Muscle layer of duodenum (tissue), 2 donors: ENCODE measurements around the gene HHAT.
"Not testable (repeated sequence)": the region's sequence is repeated elsewhere in the genome, so short reads cannot be mapped to it uniquely, and the experiment has no call there.

Experiments used
- H3K27ac ChIP-seq: one replicate; pipeline ENCODE4 v1.7.0; 2013; ENCODE audit warnings: mild to moderate bottlenecking, low read length
- H3K27me3 ChIP-seq: one replicate; pipeline ENCODE4 v1.7.0; 2013; ENCODE audit warnings: low read depth, mild to moderate bottlenecking, control low read depth, low read length
- H3K36me3 ChIP-seq, 2 donors: one replicate each; pipeline ENCODE4 v1.7.0; 2013; ENCODE audit warnings: low read length in 2 of 2, control low read depth in 1 of 2, mild to moderate bottlenecking in 1 of 2; ENCODE audit not compliant: insufficient read depth in 2 of 2, control insufficient read depth in 1 of 2
- H3K4me1 ChIP-seq, 2 donors: one replicate each; pipeline ENCODE4 v1.7.0; 2013; ENCODE audit warnings: low read length in 2 of 2, mild to moderate bottlenecking in 2 of 2, control low read depth in 1 of 2, moderate library complexity in 1 of 2; ENCODE audit not compliant: insufficient read depth in 2 of 2, control insufficient read depth in 1 of 2
- H3K4me3 ChIP-seq, 2 donors: one replicate each; pipeline ENCODE4 v1.7.0; 2013; ENCODE audit warnings: low read length in 2 of 2, low read depth in 1 of 2, mild to moderate bottlenecking in 1 of 2
- H3K9me3 ChIP-seq, 2 donors: one replicate each; pipeline ENCODE4 v1.7.0; 2013; ENCODE audit warnings: low read length in 2 of 2, control low read depth in 1 of 2, mild to moderate bottlenecking in 1 of 2; ENCODE audit not compliant: control insufficient read depth in 1 of 2
- donor health status: healthy.

HHAT gene

DNA sequence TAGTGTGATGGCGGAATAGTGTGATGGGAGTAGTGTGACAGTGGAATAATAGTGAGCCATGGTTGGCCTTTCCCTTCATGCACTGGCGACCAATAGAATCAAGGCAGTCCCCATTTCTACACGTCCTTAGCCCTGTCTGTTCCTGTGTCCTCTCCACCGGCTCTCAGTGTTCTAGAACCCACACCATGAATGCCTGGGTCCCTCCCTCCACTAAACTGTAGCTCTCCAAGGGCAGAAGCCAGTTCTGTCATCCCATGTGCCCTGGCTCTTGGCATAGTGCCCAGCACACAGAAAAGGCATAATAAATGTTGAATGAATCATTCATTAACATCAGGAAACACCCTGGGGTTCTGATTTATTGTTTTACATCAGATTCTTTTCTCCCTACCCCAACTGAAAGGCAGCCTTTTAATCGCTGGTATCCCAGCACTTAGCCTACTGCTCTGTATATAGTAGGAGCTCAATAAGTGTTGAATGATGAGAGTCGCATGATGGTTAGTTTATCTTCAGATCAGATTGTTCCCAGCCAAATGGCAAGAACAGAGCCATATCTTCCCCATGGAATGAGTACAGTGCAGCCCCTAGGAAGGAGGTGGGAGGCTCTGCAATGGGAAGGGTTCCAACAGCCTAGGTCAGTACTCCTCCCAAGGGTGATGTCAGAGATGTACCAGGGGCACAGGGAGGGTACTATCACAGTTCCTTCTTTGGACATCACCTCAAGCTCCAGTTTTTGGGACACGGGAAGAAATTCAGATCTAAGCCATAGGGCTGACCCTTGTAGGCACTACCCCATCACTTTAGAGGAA, 325.7 kb downstream of the HHAT start:
- Histone ChIP-seq H3K4me3 (no peak overlapping the region), H3K9me3 (no peaks in the 10 kb centered on the region), H3K27ac (no peak overlapping the region), H3K36me3 (no peaks in the 10 kb centered on the region), H3K27me3 (no peaks in the 10 kb centered on the region), H3K4me1 (no peaks in the 10 kb centered on the region)

DNA sequence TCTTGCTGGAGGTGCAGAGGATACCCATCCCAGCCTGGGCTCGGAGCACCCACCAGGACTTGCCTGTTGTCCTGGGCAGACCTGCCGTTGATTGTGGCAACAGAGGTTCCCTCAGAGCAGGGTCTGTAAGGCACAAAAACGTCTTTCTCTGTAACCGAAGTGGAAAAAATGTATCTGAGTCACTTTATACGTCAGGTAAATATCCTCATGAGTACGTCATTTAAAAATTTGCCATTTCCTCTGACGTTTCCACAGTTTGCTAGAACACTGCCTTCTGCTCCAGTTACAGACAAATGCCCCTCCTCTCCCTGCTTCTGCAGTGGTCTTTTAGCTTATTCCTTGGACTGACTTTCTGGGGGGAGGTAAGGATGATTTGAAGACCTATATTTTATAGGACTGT, 326.8 kb downstream of the HHAT start:
- Histone ChIP-seq H3K27ac (no peak overlapping the region), H3K27me3 (no peaks in the 10 kb centered on the region), H3K9me3 (no peaks in the 10 kb centered on the region), H3K4me1 (no peaks in the 10 kb centered on the region), H3K4me3 (no peak overlapping the region), H3K36me3 (no peaks in the 10 kb centered on the region)

DNA sequence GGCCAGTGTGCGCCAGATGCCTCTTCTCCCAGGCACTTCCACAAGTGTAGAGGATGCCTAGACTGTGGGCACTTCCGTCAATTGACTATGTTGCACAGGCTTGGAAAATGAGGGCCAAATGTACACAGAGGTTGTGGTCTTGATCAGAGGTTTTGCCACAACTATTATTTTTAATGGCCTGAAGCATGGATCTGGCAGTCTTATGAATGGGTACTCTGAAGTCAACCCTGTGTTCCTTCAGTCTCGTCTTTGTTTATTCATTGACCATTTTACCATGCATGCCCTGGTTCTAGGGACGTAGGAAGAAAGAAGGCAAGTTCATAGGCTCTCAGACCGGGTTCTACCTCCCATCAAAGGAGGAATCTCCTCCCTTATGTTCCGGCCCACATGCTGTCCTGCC, 329.1 kb downstream of the HHAT start:
- no peaks in the 10 kb centered on the region for H3K9me3 ChIP-seq
- no peaks in the 10 kb centered on the region for H3K36me3 ChIP-seq
- no peak overlapping the region for H3K4me3 ChIP-seq
- no peaks in the 10 kb centered on the region for H3K4me1 ChIP-seq
- no peaks in the 10 kb centered on the region for H3K27me3 ChIP-seq
- H3K27ac ChIP-seq = no peak overlapping the region

DNA sequence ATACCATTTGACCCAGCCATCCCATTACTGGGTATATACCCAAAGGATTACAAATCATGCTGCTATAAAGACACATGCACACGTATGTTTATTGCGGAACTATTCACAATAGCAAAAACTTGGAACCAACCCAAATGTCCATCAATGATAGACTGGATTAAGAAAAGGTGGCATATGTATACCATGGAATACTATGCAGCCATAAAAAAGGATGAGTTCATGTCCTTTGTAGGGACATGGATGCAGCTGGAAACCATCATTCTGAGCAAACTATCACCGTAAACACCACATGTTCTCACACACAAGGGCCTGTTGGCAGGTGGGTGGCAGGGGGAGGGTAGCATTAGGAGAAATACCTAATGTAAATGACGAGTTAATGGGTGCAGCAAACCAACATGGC, 332.8 kb downstream of the HHAT start:
- H3K4me3 ChIP-seq, H3K9me3 ChIP-seq, H3K4me1 ChIP-seq, H3K27me3 ChIP-seq, H3K27ac ChIP-seq, H3K36me3 ChIP-seq: not testable (repeated sequence)

DNA sequence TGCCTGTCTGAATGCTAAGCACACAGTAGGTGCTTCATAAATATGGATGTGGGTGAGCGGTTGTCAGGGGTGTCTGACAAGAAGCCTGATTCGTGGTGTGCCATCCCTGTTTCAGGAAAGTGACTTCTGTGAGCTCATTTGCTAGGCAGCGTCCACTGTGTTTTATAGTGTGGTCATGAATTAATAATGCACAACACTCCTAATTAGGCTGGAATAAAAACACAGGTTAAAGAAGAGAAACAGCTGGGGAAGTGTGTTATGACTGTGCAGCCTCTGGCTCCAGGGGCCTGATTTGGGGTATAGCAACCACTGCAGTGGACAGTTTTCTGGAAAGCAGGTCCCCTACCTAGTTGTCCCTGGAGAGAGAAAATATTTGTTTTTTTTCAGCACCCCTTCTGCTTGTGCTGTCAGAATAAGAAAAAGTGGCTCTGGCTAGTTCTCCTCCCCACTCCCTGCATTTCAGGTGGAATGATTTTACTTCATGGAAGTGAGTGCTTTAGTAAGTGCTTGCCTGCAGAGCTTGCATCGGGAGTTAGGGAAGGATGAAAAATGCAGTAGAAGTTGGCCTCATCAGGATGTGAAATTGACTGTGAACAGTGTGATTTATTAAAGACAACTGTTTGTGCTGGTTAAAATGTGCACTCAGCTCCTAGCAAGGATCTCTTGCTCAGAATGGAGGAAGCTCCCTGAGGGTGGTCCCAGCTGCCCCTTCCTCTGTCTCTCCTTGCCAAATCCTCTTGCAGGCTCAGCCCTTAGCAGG, 333.8 kb downstream of the HHAT start:
- Histone ChIP-seq H3K27me3 (no peaks in the 10 kb centered on the region), H3K36me3 (no peaks in the 10 kb centered on the region), H3K4me3 (no peak overlapping the region), H3K4me1 (no peaks in the 10 kb centered on the region), H3K9me3 (no peaks in the 10 kb centered on the region), H3K27ac (no peak overlapping the region)

DNA sequence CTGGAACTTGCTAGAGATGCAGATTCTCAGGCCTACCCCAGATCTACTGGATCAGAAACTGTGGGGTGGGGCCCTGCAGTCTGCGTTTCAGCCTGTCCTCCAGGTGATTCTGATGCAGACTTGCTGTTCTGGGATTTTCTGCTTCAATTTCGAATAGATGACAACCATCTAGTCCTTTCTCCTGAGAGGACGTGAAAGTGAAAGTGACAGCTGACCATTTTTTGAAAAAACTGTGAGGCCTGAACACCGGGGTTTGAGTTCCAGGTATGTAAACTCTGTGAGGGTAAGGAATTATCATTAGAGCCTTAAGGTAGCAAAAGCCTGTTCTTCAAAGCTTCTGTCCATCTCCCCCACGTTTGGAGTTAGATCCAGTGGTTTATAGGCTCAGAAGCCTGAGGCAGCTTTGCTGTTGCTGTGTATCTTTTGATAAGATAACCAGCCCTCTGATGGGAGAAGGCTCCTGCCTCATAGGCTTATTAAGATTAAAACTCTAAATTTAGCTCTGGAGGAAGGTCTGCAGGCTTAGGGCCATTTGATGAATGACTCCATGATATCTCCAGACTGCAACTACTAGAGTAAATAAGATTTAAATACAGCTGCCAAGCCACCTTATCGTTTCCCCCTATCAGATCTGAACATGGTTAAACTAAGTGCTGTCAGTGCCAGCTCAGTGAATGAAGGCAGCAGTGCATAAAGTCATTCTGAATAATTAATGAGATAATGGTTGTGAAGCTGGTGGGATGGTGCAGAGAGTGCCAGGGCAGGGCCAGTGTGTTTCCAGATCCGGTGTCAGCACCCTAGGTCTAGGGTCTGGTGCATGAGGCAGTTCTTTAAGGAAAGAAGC, 335.2 kb downstream of the HHAT start:
- Histone ChIP-seq H3K4me3 (no peak overlapping the region), H3K4me1 (no peaks in the 10 kb centered on the region), H3K27me3 (no peaks in the 10 kb centered on the region), H3K27ac (no peak overlapping the region), H3K36me3 (no peaks in the 10 kb centered on the region), H3K9me3 (no peaks in the 10 kb centered on the region)

DNA sequence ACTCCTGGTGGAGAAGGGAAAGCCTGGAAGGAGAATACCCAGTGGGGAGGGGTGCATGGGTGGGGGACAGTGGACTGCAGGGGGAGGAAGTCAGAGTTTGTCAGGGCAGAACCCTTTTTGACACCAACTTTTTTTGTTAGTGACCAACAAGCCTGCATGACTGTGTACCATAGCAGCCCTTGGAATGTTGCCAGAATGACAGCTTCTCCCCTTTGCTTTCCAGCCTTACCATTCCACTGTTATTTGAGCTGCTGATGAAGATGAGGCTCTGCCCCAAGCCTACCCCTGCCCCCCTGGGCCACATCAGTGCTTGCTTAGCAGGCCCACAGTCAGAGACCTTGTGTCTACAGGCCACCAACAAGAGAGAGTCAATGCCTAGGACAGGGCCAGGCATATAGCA, 341.2 kb downstream of the HHAT start:
- no peak overlapping the region for H3K27ac ChIP-seq
- H3K36me3 ChIP-seq = peaks cover 0 to 2% of the 10 kb centered on the region in 2 donors
- H3K4me1 ChIP-seq = no peaks in the 10 kb centered on the region
- peaks cover 0 to 4% of the 10 kb centered on the region in 2 donors for H3K9me3 ChIP-seq
- no peak overlapping the region for H3K4me3 ChIP-seq
- no peaks in the 10 kb centered on the region for H3K27me3 ChIP-seq

DNA sequence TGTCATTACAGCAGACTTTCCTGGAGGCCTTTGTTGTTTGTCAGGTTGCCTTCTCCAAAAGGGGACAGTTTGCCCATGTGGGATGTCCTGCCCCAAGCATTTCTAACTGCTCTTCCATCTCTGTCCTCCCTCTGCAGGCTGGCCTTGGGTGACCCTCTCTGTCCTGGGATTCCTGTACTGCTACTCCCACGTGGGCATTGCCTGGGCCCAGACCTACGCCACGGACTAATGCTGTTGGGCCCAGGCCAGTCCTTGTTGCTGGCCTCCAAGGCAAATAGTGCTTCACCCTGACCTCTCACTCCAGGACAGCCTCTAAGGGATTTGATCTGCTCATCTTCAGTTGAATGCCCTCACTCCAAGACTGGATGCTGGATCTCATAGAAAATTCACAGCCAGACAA, 345.4 kb downstream of the HHAT start:
- Histone ChIP-seq H3K4me3 (no peak overlapping the region), H3K27me3 (no peaks in the 10 kb centered on the region)

DNA sequence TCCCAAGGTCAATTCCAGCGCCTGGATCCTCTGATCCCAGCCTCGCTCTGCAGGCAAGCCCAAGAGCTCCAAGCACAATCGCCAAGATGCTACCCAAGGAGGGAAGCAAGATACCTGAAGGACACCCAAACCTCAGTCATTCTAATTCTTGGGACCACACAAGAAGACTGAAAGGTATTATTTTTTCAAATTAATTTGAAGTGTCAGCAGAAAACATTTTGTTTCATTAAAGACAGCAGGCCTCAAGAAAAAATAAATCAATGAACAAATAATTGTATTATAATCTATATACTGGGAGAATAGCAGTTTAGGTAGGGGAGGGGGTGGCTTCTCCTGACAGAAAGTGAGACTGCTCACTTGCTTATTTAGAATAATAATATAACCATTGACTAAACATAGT, 347.8 kb downstream of the HHAT start:
- no peak overlapping the region for H3K27ac ChIP-seq
- peaks cover 0 to 18% of the 10 kb centered on the region in 2 donors for H3K36me3 ChIP-seq
- H3K4me1 ChIP-seq = no peaks in the 10 kb centered on the region
- H3K9me3 ChIP-seq = no peaks in the 10 kb centered on the region
- H3K27me3 ChIP-seq = no peaks in the 10 kb centered on the region
- H3K4me3 ChIP-seq = no peak overlapping the region

More for the DNA sequence above, 345.4 kb downstream of the HHAT start:
- Histone ChIP-seq H3K36me3 (peaks cover 0 to 8% of the 10 kb centered on the region in 2 donors), H3K27ac (no peak overlapping the region), H3K9me3 (peaks cover 0 to 4% of the 10 kb centered on the region in 2 donors), H3K4me1 (no peaks in the 10 kb centered on the region)

DNA sequence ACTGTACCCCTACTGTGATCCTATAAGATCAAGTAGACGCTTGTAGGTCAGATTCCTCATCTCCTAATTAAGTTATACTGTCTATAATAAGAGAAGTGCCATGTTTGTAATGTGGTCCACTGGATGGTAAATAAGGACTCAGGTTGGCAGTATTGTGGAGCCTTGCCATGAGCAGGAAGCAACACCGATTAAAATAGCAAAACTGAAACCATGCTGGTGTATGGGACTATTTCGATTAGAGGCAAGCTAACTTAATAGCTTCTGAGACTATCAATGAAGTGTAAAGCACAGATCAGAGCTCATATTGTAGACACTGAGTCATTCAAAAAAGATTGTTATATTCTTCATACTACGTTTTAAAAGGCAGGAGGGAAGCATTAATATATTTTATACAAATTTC, 348.8 kb downstream of the HHAT start:
- Histone ChIP-seq H3K36me3 (peaks cover 0 to 18% of the 10 kb centered on the region in 2 donors), H3K4me3 (no peak overlapping the region), H3K9me3 (no peaks in the 10 kb centered on the region), H3K4me1 (no peaks in the 10 kb centered on the region), H3K27me3 (no peaks in the 10 kb centered on the region), H3K27ac (no peak overlapping the region)

DNA sequence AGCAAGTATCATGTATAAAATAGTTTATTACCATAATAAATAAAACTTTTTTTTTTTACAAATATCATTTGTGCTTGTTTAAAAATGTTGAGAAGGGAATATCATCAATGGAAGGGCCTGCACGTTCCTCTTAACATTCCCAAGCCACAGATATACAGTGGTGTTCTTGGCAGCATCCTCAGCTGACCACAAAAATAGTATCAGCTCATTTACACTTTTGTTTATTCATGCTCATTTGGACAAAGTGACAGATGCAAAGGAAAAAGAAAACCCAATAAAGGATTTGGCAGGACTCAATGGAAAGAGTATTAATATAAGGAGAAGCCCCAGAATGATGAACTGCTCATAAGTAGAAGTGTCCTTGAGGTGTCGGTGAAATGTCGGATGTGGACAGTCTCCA, 349.6 kb downstream of the HHAT start:
- Histone ChIP-seq H3K9me3 (no peaks in the 10 kb centered on the region), H3K27me3 (no peaks in the 10 kb centered on the region), H3K36me3 (peaks cover 0 to 18% of the 10 kb centered on the region in 2 donors), H3K4me3 (no peak overlapping the region), H3K4me1 (no peaks in the 10 kb centered on the region), H3K27ac (no peak overlapping the region)
